HS-5 (cell line): Measurements from ENCODE around the gene KRT17.
"Not testable (repeated sequence)": the region's sequence is repeated elsewhere in the genome, so short reads cannot be mapped to it uniquely, and the experiment has no call there.

Experiments used
- DNase-seq: peaks from one replicate; pipeline ENCODE4 v3.0.0-alpha.2; 2012; ENCODE audit warnings: low read depth

Gene KRT17

DNA sequence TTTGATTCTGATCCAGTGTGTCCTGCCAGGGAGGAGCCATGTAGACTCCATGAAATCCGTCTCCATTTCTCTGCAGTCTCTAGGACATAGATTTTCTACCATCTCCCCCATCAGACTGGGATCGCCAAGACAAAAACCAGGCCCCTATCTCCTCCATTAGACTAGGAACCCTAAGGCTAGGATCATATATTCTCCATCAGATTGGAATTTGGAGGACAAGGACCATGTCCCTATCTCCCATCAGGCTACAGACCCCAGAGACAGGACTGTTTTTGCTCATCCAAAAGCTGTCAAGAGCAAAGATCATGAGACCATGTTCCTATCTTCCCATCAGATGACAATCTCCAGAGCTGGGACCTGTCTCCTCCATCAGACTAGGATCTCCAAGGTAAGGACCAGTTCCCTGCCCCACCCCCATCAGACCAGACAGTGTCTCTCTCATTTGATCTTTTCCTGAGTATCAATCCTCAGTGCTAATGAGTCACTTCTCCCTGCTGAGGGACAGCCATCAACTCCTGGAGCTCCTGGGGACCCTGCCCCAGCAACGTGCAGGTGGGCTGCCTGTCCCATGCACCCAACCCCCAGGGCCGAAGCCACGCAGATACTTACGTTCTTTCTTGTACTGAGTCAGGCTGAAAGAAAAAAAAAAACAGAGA is 4.3 kb downstream of the KRT17 start:
- DNase-seq: not testable (repeated sequence)

DNA sequence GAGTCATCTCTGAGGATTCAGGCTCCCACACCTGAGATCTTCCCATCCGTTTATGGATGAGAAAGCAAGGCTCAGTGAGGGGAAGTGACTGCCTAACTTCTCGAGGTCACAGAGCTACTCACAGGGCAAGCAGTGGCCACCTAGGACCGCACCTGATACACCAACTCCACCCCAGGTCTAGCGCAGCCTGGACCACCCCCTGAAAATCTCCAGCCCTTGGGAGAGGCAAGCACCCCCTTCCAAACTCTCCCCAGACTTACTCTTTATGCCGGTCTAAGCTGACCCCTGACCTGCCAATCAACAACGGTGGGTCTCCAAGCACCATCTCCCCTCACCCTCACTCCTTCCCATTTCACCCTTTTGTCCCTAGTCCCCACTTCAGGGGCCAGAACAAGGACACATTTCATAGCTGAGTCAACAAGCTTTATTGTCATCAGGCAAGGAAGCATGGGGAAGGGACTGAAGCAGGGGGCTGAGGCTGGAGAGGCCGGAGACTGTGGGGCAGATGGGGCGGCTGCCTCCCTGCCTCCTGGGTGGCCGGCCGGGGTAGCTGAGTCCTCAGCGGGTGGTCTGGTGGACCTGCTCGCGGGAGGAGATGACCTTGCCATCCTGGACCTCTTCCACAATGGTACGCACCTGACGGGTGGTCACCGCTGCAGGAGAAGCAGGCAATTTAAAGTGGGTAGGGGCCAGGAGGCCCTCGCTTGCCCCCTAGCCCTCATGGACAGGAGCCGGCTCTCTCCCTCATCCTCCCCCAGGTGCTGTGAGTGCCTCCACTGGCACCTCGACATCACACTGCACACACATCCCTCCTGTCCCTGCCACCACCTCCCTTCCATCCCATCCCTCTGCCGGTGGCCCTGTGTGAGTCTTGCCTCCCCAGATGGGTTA is 5.1 kb downstream of the KRT17 start:
- DNase-seq: no peak

DNA sequence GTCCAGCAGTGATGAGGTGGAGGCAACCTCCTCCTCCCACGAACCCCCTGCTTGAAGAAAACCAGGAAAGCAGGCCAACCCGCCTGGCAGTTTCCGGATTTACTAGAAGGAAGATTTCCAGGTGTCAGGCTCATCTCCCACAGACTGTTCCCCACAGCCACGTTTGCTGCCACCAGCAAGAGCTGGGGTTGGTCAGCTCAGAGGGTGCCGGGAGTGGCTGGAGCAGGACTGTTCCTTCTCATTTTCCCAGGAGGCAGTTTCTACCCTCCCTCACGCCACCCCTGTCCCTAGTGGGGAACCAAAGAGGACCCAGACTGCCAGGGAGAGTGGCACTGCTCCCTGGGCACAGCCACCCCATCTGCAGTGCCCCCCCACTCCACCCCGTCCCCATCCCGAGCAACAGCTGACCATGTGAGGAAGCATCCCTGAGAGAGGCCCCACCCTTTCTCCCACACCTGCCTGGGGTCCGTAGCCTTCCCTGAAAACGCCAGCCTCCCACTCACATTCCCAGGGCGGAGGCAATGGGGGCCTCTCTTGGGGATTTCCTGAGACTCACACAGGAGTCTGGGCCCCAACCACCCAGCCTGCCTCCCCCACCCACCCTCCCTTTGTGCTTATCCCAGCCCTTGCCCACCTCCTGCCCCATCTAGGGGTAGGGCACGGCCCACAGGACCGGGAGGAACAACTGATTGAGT is 5.9 kb downstream of the KRT17 start:
- no peak for DNase-seq

- no peak for DNase-seq
Measured at GRCh38 chr17:41617698-41618097, 6.7 kb downstream of the KRT17 start.

GRCh38 chr17:41617136-41617535 is 7.2 kb downstream of the KRT17 start:
- no peak for DNase-seq

DNA sequence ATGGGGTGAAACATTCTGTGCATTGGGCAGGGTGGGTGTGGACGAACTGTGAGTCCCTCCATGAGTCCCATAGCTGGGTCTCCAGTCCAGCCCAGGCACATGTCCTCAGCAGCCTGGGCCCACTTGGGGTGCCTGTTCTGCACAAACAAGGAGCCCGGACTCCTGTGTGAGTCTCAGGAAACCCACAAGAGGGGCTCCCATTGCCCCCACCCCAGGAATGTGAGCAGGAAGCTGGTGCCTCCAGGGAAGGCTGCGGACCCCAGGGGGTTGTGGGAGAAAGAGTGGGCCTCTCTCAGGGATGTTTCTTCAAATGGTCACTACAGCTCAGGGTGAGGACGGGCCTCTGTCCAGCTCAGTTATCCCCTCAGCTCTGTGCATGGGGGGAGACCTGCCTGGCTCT is 7.9 kb downstream of the KRT17 start:
- DNase-seq: not testable (repeated sequence)

DNA sequence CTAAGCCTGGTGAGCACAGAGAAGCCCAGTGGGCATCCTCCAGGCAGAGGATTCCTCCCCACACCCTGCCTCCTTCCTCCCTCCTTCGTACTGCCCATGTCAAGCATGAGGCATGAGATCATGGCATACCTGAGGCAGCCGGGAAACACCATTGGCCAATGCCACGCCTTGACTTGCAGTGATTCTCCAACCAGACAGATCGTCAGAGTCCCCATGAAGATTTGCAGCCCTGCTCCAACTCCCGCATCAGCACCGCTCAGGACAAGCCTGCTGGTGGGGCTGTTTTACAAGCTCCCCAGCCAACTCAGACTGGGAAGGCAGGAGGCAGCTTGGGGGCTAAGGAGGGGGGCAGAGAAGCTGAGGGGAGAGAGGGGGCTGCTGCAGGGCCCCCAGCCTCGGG is 8.9 kb downstream of the KRT17 start:
- no peak for DNase-seq

GRCh38 chr17:41614767-41615166 is 9.6 kb downstream of the KRT17 start:
- DNase-seq: not testable (repeated sequence)

- no peak for DNase-seq
Measured at GRCh38 chr17:41614098-41614497, 10.3 kb downstream of the KRT17 start.

DNA sequence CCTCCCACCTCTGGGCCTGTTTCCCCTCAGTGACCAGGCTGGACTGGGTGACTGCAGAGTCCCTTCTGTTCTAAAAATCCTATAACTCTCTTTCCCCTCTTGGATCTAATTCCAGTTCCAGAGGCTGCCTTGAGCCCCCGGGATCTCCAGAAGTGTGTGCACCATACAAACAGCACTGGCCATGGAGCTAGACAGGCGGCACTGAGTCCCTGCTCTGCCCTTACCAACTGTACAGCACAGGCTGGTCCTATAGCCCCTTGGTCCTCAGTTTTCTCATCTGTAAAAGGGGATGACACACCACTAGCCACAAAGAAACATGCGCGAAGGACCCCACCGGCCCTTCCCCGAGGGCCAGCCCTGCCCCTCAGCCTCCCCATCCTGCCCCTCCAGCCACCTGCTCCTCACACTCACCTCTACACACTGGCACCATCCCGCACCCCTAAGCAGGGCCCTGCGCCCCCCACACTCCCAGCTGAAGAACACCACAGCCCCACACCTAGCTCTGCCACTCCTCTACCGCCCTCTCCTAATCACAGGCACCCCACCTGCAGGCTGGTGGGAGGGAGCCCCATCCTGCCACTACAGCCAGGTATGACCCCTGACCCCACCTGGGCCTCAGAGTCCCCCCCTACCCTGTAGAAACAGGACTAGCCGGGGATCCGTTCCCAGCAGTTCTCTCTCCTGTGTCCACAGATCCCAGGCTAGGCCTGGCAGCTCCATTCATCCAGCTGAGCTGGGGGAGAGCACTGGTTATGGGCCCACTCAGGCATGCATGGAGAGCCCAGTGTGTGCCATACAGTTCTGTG is 10.9 kb downstream of the KRT17 start:
- no peak for DNase-seq

- not testable (repeated sequence) for DNase-seq
Measured at GRCh38 chr17:41612376-41613160, 11.8 kb downstream of the KRT17 start, which contains the start of gene KRT16. KRT16 (minus strand) TSS chr17:41612767; CDS start chr17:41612688, 79 bp downstream.

DNA sequence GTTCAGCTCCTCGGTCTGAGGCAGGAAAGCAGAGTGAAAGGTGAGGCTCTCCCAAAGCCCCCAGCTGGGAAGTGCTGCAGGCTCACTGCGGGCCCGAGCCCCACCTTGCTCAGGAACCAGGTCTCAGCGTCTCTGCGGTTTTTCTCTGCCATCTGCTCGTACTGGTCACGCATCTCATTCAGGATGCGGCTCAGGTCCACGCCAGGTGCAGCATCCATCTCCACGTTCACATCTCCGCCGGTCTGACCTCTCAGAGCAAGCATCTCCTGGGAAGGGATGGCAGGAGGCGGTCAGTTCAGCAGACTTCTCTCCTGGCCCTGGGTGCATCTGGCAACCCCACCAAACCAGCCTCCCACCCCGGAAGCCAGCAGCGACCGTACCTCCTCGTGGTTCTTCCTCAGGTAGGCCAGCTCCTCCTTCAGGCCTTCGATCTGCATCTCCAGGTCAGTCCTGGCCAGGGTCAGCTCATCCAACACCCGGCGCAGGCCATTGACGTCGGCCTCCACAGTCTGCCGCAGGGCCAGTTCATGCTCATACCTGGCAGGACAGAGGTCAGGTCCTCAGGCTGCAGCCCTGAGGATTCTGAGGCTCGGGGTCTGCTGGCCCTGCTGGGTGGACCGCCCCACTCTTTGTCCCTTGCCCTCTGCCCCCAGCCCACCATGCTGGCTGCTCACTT is 13.3 kb downstream of the KRT17 start:
- DNase-seq: no peak

DNA sequence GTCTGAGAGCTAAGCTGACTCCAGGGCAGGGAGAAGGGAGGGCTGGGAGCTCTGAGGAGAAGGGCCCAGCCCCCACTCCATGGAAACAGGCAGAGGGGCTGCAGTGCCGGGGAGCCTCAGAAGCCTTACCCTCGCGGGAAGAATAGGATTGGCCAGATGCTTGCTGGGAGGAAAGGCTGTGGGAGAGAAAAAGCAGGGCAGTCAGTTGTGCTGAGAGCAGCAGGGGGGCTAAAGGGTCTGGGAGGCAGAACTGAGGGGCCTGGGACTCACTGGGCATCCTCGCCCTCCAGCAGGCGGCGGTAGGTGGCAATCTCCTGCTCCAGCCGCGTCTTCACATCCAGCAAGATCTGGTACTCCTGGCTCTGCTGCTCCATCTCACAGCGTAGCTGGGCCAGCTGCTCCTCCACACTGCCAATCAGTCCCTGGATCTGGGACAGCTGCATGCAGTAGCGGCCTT is 14.3 kb downstream of the KRT17 start:
- not testable (repeated sequence) for DNase-seq

DNA sequence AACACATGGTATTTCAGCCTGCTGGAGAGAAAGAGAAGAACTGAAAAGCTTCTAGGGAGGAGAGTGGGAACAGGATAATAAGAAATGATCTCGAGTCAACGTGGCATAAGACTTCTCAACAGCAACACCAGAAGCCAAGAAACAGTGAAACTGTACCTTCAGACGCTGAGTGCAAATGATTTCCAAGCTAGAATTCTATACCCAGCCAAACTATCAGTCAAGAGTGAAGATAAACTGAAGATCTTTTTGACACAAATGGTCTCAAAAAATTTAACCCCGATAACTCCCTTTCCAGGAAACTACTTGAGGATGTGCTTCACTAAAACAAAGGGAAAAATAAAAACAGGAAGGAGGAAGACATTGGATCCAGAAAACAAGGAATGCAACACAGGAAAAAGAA is 17.4 kb downstream of the KRT17 start:
- DNase-seq: not testable (repeated sequence)

- no peak for DNase-seq
Measured at GRCh38 chr17:41602524-41602923, 21.9 kb downstream of the KRT17 start.

DNA sequence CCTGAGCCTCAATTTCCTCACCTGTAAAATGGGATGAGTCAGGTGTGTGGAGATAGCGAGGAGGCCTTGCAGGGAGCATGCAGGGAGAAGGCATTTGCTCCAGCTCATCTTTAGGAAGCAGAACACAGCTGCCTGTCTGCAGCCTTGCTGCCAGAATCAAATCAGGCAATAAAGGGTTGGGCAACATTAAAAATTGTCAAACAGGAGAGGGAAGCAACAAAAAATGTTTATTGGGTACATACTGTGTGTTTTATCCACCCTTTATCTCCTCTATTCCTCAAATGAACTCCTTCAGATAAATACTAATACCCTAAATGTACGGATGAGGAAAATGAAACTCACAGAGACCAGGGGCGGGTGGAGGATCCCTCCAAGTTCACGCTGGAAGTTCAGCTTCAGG is 24.1 kb downstream of the KRT17 start:
- no peak for DNase-seq

DNA sequence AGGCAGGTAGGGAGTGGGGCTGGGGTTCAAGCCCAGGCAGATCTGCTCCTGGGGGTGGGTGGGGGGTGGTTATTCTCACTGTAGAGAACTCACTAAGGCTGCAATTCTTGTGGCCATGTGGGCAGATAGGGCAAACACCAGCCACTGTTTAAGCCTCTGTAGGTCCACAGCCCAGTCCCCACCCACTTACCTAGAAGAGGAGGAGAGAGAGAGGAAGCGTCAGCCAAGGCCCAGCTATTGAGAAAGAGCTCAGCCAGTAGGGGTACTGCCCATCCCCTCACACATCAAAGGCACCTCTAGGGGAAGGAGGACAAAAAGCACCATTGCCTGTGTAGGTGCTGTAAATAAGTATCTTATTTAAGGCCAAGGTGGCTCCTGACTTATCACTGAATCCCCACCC is 24.7 kb downstream of the KRT17 start:
- no peak for DNase-seq

GRCh38 chr17:41595585-41595984 is 28.8 kb downstream of the KRT17 start:
- no peak for DNase-seq

- no peak for DNase-seq
Measured at GRCh38 chr17:41594363-41594915, 29.9 kb downstream of the KRT17 start.
